HUES6 (cell line): ENCODE measurements around the gene WWOX.

Source experiments
- H3K27ac ChIP-seq: 2 replicates; pipeline ENCODE4 v1.7.0; 2013; ENCODE audit warnings: low read depth, mild to moderate bottlenecking, low read length, inconsistent platforms
- H3K27me3 ChIP-seq: 2 replicates; pipeline ENCODE4 v1.6.1; 2013; ENCODE audit warnings: low read length; ENCODE audit not compliant: control insufficient read depth, insufficient read depth
- H3K36me3 ChIP-seq: 2 replicates; pipeline ENCODE4 v1.6.1; 2013; ENCODE audit warnings: low read length; ENCODE audit not compliant: control insufficient read depth, insufficient read depth
- H3K4me1 ChIP-seq: 2 replicates; pipeline ENCODE4 v1.6.1; 2013; ENCODE audit warnings: low read length; ENCODE audit not compliant: control insufficient read depth, insufficient read depth
- H3K4me3 ChIP-seq: 2 replicates; pipeline ENCODE4 v1.5.1; 2013; ENCODE audit warnings: low read depth, low read length
- H3K9ac ChIP-seq: one replicate; pipeline ENCODE4 v1.6.1; 2013; ENCODE audit warnings: mild to moderate bottlenecking, low read length
- H3K9me3 ChIP-seq: 2 replicates; pipeline ENCODE4 v1.6.1; 2013; ENCODE audit warnings: low read depth, low read length; ENCODE audit not compliant: control insufficient read depth, insufficient read depth

WWOX gene

DNA sequence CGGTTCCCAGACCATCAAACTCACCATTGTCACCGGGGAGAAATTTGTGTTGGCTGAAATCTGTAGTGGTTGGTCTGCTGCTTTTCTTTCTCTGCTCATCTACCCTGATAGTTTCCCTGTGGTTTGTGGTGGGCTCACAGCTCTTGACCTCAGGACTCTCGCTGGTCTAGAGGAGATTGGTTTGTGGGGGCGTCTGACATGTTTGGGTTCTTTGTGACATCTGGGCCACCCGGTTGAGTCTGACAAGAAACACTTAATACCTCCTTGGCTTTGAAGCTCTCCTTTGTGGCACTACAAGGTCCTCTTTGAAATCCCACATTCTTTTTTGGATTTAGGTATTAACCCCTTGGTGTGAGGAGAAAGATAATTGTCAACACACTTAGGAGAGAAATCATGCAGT lies 662.0 kb downstream of the WWOX start:
- Histone ChIP-seq H3K27me3 (no peaks in the 10 kb centered on the region), H3K9ac (no peak overlapping the region), H3K9me3 (no peaks in the 10 kb centered on the region)

DNA sequence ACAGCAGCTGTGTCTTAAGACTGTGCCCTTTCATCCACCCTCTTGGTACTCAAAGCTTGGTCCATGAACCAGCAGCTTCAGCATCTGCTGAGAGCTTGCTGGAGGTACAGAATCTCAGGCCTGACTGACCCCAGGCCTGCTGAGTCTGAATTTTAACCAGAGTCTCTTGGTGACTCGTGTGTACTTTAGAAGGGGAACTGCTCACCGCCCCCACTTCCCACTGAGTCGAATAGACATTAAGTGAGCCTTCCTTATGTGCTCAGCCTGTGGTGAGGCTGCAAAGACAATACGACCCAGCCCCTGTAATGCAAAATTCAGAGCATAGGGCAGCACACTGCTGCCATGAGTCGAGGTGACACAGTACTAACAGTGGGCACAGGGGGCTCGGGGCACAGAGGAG lies 662.8 kb downstream of the WWOX start:
- H3K4me1 ChIP-seq = peaks cover 6% of the 10 kb centered on the region; the same call in 1 of the 2 replicates
- H3K9ac ChIP-seq = no peak overlapping the region
- no peaks in the 10 kb centered on the region for H3K36me3 ChIP-seq
- H3K27ac ChIP-seq = no peak overlapping the region
- H3K27me3 ChIP-seq = no peaks in the 10 kb centered on the region
- H3K9me3 ChIP-seq = no peaks in the 10 kb centered on the region
- H3K4me3 ChIP-seq = no peak overlapping the region

More for the DNA sequence above, 662.0 kb downstream of the WWOX start:
- Histone ChIP-seq H3K4me3 (no peak overlapping the region), H3K27ac (no peak overlapping the region), H3K4me1 (peaks cover 6% of the 10 kb centered on the region; the same call in 1 of the 2 replicates), H3K36me3 (no peaks in the 10 kb centered on the region)

DNA sequence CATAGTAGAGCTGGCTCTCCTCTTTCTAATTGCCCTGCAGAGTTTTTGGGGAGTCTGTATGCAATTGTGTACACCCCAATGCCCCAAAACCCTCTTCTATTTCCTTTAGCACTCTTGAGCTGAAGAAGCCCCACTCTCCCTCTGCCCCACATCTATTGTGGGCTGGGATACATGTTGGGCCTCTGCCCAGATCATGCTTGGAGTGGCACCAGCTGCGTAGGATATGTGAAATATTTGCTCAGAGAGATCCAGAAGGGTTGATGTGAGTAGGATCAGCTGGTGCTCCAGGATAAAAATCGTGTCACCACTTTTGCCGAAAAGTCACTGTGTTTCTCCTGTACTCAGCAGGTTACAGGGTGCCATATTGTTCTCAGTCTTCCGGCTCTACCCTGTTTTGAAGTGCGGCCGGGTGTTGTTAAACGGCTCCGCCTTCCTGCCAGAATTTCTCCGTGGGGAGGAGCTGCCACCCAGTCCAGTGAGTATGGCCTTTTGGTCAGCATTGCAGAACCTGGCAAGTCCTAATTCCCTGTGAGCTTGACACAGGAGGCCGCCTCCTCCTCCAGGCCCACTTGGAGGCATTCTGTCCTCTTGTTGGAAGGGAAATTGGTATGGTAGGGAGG lies 664.5 kb downstream of the WWOX start:
- Histone ChIP-seq H3K9me3 (no peaks in the 10 kb centered on the region), H3K9ac (no peak overlapping the region), H3K27me3 (no peaks in the 10 kb centered on the region), H3K27ac (no peak overlapping the region), H3K4me1 (peaks cover 12% of the 10 kb centered on the region; the same call in 1 of the 2 replicates), H3K4me3 (no peak overlapping the region), H3K36me3 (no peaks in the 10 kb centered on the region)

DNA sequence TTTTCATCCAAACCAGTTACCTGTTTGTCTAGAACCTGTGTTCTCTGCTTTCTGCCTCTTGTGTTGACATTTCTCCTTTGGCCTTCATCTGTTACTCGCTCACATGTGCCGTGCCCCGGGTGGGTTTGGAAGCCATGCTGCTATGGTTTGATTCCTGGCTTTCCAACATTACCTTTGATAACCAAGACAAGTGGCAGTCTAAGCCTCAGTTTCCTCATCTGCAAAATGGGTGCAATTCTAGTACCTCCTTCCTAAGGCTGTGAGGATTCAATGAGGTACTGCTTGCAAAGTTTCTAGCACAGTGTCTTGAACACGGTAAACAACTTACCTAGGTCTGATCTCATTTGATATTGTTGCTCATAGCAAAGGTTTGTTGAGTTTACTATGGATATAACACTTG lies 665.0 kb downstream of the WWOX start:
- Histone ChIP-seq H3K27me3 (no peaks in the 10 kb centered on the region), H3K36me3 (no peaks in the 10 kb centered on the region), H3K9ac (no peak overlapping the region), H3K4me3 (no peak overlapping the region), H3K9me3 (no peaks in the 10 kb centered on the region), H3K27ac (no peak overlapping the region), H3K4me1 (peaks cover 12% of the 10 kb centered on the region; the same call in 1 of the 2 replicates)

DNA sequence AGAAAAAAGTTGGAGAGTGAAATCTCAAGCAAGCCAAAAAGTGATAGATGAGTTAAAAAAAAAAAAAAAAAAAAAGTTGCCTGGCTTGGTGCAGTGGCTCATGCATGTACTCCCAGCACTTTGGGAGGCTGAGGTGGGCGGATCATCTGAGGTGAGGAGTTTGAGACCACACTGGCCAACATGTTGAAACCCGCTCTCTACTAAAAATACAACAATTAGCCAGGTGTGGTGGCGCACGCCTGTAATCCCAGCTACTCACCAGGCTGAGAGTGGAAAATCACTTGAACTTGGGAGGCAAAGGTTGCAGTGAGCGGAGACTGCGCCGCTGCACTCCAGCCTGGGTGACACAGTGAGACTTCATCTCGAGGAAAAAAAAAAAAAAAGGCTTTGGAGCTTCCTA lies 668.8 kb downstream of the WWOX start:
- Histone ChIP-seq H3K4me1 (peaks cover 6% of the 10 kb centered on the region; the same call in 1 of the 2 replicates), H3K9ac (no peak overlapping the region), H3K27me3 (no peaks in the 10 kb centered on the region), H3K4me3 (no peak overlapping the region), H3K36me3 (no peaks in the 10 kb centered on the region), H3K27ac (no peak overlapping the region), H3K9me3 (0 out of 2 replicates have a peak, but pooled peaks cover 3% of the 10 kb centered on the region)

DNA sequence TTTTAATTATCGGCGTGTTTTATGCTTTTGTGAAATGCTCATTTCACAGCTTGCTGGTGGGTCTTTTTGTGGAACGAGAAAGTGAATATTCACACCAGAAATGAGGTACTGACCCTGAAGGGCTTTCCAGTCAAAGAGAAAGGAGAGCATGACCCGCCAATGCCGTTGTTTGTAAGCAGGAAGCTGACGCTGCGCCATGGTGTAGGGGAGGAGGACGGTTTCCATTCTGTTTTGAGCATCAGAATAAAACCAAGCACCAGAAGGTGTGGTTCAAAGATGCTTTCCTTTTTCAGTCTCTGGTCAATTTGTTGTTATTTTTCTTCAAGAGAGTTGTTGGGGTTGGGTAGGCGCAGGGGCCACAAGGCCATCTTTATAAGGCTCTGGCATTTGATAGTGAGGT lies 669.3 kb downstream of the WWOX start:
- H3K4me3 ChIP-seq = no peak overlapping the region
- H3K9ac ChIP-seq = no peak overlapping the region
- peaks cover 6% of the 10 kb centered on the region; the same call in 1 of the 2 replicates for H3K4me1 ChIP-seq
- H3K27me3 ChIP-seq = no peaks in the 10 kb centered on the region
- H3K36me3 ChIP-seq = no peaks in the 10 kb centered on the region
- no peak overlapping the region for H3K27ac ChIP-seq
- 0 out of 2 replicates have a peak, but pooled peaks cover 3% of the 10 kb centered on the region for H3K9me3 ChIP-seq

DNA sequence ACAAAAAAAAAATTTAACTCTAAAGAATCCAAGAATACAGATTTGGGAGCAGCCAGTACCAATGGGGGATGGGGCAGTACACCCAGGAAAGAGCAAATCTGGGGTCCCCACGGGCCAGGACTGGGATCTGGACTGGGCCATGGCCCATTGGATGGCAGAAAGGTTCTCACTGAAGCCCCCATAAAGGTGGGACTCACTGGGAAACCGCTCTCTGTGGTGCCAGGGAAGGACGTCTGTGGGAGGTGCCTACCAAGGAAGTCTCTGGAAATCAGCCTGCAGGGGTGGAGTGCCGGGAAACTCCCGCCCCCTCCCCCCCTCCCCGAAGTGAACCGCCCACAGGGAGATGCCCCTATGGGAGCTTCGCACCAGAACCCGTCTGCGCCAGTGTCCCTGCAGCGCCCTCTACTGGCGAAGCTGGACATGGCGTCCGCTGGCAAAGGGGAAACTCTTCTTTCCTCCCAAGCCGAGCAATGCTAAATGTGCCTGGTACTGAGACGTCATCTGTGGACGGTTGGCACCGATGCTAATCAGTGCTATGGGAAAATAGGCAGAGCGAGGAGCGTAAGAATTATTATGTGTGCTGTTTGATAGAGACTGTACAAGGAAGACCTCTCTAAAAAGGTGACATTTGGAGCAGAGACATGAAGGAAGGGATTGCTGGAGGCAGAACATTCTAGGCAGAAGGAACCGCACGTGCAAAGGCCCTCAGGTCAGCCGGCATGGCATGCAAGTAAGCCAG lies 671.1 kb downstream of the WWOX start:
- peaks cover 6% of the 10 kb centered on the region; the same call in 1 of the 2 replicates for H3K4me1 ChIP-seq
- H3K27me3 ChIP-seq = no peaks in the 10 kb centered on the region
- H3K9ac ChIP-seq = no peak overlapping the region
- no peaks in the 10 kb centered on the region for H3K36me3 ChIP-seq
- H3K9me3 ChIP-seq = 0 out of 2 replicates have a peak, but pooled peaks cover 3% of the 10 kb centered on the region
- no peak overlapping the region for H3K27ac ChIP-seq
- no peak overlapping the region for H3K4me3 ChIP-seq

DNA sequence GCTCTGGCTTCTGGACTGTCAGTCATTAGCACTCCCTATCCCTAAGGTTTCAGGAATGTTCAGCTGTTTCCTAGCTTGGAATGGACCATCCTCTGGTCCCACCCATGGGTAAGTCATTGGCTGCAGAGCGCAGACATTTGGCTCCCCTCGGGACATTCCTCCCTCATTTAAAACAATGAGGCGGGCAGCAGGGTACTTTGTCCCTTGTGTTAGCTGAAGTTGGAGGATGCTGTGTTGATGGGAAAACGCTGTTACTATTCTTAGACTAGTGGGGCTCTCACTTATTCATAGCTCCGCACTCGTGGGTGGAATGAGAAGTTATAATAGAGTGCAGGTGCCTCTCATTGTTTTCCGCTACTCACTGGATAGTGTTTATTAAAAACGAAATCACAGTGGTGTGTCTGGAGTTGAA lies 673.8 kb downstream of the WWOX start:
- Histone ChIP-seq H3K27me3 (no peaks in the 10 kb centered on the region), H3K4me1 (peaks cover 2% of the 10 kb centered on the region; the same call in 1 of the 2 replicates), H3K4me3 (no peak overlapping the region), H3K9me3 (0 out of 2 replicates have a peak, but pooled peaks cover 5% of the 10 kb centered on the region), H3K27ac (no peak overlapping the region), H3K36me3 (no peaks in the 10 kb centered on the region), H3K9ac (no peak overlapping the region)

DNA sequence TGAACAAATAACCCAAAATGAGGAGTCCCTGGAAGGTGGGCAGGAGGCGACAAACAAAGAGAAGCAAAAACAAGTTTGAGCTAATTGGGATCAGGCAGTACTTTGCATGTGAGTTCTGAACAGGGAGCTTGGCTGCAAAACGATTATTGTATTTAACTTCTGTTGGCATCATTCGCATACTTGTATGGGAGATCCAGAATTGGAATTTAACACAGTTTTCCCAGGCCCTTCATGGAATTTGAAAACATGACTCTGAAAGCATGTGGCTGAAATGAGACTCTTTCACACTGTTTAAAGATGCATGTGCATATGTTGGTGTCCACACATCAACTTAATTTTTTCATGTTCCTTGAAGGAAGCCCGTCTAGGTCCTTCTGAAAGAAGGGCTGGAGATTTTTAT lies 674.3 kb downstream of the WWOX start:
- Histone ChIP-seq H3K9me3 (0 out of 2 replicates have a peak, but pooled peaks cover 5% of the 10 kb centered on the region), H3K4me1 (peaks cover 1% of the 10 kb centered on the region; the same call in 1 of the 2 replicates), H3K27me3 (no peaks in the 10 kb centered on the region), H3K27ac (no peak overlapping the region), H3K36me3 (no peaks in the 10 kb centered on the region), H3K9ac (no peak overlapping the region), H3K4me3 (no peak overlapping the region)

DNA sequence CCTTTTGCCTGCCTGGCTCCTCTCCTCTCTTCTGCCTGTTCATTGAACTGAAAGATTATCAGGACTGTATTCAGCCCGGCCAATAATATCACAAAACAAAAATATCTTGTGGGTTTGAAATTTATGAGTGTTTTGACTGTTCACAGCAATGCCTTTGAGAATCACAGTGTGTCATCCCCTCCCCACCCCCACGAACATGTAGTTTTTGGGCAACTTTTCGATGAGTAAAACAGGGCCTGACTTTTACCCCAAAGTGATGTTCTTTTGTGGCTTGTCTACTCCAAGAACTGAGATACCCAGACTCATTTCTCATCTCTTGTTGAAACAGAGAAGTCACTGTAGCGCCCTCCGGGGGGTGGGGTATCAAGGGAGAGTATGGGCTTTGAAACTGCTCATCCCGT lies 675.7 kb downstream of the WWOX start:
- Histone ChIP-seq H3K4me3 (no peak overlapping the region), H3K27ac (no peak overlapping the region), H3K9me3 (0 out of 2 replicates have a peak, but pooled peaks cover 5% of the 10 kb centered on the region), H3K9ac (no peak overlapping the region), H3K36me3 (no peaks in the 10 kb centered on the region), H3K4me1 (no peaks in the 10 kb centered on the region; the same call in 1 of the 2 replicates), H3K27me3 (no peaks in the 10 kb centered on the region)
